Thymus (tissue), 11 donors: ENCODE results near the gene CCSER1. TPM values are rescaled to one million over a fixed set of nuclear protein-coding genes. Genes with fewer than 3 reads are reported as not detected.

Experiments
- DNase-seq, 9 donors: peaks; one replicate each; pipeline ENCODE4 v3.0.0-alpha.2; 2013; ENCODE audit warnings: low spot score in 9 of 9, low read depth in 6 of 9, missing footprints in 1 of 9
- H3K27ac ChIP-seq, 2 donors: one replicate each; pipeline ENCODE4 v1.5.1; 2013; ENCODE audit warnings: control low read depth in 1 of 2, low read depth in 1 of 2, low read length in 1 of 2, mild to moderate bottlenecking in 1 of 2, moderate library complexity in 1 of 2
- H3K27me3 ChIP-seq, 2 donors: one replicate each; pipeline ENCODE4 v1.5.1; 2013; ENCODE audit warnings: low read length in 1 of 2; ENCODE audit not compliant: control insufficient read depth in 2 of 2, insufficient read depth in 1 of 2
- H3K36me3 ChIP-seq, 2 donors: one replicate each; pipeline ENCODE4 v1.5.1; 2013; ENCODE audit warnings: low read length in 1 of 2, mild to moderate bottlenecking in 1 of 2, moderate library complexity in 1 of 2; ENCODE audit not compliant: control insufficient read depth in 2 of 2, insufficient read depth in 2 of 2
- H3K4me1 ChIP-seq, 2 donors: one replicate each; pipeline ENCODE4 v1.5.1; 2013; ENCODE audit warnings: low read length in 2 of 2; ENCODE audit not compliant: control insufficient read depth in 2 of 2, insufficient read depth in 2 of 2
- H3K4me3 ChIP-seq, 2 donors: one replicate each; pipeline ENCODE4 v1.5.1; 2013; ENCODE audit warnings: low read length in 2 of 2, control low read depth in 1 of 2, mild to moderate bottlenecking in 1 of 2
- H3K9me3 ChIP-seq, 2 donors: one replicate each; pipeline ENCODE4 v1.5.1; 2013; ENCODE audit warnings: low read length in 1 of 2, mild to moderate bottlenecking in 1 of 2; ENCODE audit not compliant: control insufficient read depth in 2 of 2, insufficient read depth in 1 of 2
- WGBS: extraction: QIAGEN DNeasy Blood & Tissue Kit; methylation state at CpG from one replicate; pipeline ENCODE4 v1.1.7; 2013; 5-methylcytosine and 5-hydroxymethylcytosine counted together
- polyA plus RNA-seq: library from polyadenylated mRNA; stranded (reverse); fragments of 200-250 nt; gene quantifications from one replicate; pipeline ENCODE4 v1.2.3, GENCODE V29; 2013
- total RNA-seq: library from RNA; stranded (reverse); fragments of 120-200 nt; gene quantifications from one replicate; pipeline ENCODE4 v1.2.4, GENCODE V29; 2013
- donor health status: healthy.

The CCSER1 gene
- total and polyA plus RNA-seq, 2 donors, result 2.0 to 8.7 TPM

DNA sequence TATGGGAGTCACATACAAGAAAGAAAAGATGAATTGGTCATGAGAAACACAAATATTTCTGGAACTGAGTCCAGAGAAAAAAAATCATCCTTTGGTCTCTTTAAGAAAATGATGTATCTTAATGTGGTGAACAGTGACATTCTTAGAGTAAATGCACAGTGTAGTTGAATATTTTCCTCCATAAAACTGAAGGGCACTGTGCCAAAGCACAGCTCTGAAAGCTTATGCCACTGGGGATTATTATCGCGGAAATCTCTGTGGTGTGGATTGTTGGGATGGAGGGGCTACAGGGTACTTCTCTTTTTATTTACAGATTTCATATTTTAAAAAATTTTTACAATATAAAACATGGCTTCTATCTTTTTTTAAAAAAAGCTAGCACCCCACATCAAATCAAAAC is 908.1 kb downstream of the CCSER1 start:
- Histone ChIP-seq H3K36me3 (no peaks in the 10 kb centered on the region), H3K9me3 (no peaks in the 10 kb centered on the region), H3K4me1 (no peaks in the 10 kb centered on the region), H3K4me3 (no peak overlapping the region), H3K27ac (no peak overlapping the region), H3K27me3 (no peaks in the 10 kb centered on the region)
- no peak for DNase-seq
- 96% methylated on average over 2 of the region's 2 CpGs for WGBS

DNA sequence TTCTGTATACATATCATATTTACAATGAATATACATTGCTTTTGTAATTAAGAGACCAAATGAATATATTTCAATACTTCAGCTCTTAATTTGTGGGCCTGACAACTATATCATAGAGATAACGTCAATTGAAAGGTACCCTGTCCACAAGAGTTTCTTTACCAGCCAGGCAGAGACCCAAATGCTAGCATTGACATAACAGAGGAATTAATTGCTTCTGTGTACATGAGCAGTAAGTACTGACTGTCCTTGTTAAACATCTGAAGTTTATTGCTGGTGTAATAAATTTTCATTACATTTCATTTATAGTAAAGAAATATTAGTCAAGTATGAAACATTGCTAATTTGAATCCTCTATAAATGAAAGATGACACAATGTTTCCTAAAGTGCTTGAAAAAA is 910.8 kb downstream of the CCSER1 start:
- Histone ChIP-seq H3K27ac (no peak overlapping the region), H3K9me3 (no peaks in the 10 kb centered on the region), H3K4me1 (no peaks in the 10 kb centered on the region), H3K27me3 (no peaks in the 10 kb centered on the region), H3K4me3 (no peak overlapping the region), H3K36me3 (no peaks in the 10 kb centered on the region)
- DNase-seq, result no peak
- WGBS, result 81% methylated on average over 1 of the region's 1 CpG

DNA sequence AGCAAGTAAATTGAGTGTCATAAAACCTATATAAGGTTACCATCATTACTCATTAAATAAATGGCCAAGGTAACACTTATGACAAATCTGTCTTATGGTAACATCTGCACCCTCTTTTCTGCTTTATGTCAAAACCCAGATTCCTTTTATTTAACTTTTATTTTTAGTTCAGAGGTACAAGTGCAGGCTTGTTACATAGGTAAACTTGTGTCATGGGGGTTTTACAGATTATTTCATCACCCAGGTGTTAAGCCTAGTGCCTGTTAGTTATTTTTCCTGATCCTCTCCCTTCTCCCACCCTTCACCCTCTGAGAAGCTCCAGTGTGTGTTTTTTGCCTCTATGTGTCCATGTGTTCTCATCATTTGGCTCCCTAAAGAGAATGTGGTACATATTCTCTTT is 930.7 kb downstream of the CCSER1 start:
- no peak for DNase-seq
- no peaks in the 10 kb centered on the region for H3K36me3 ChIP-seq
- no peak overlapping the region for H3K27ac ChIP-seq
- no peaks in the 10 kb centered on the region for H3K9me3 ChIP-seq
- no peaks in the 10 kb centered on the region for H3K4me1 ChIP-seq
- no peak overlapping the region for H3K4me3 ChIP-seq
- no peaks in the 10 kb centered on the region for H3K27me3 ChIP-seq

DNA sequence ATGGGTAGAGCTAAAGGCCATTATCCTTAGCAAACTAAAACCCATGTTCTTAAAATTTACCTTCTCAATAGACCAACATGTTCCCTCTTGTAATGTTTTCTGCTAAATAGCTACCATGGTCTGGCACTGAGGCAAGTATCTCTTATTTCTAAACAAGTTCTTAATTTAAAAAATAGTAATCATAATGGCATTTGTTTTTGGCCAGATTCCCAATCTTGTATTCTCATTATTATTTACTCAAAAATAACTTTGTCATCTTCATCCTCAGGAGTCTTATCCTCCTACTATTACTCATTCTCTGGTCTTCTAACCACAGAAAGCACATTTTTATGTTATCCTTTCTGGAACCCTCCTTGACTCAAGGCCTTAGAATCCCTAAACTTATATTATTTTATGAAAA is 931.2 kb downstream of the CCSER1 start:
- no peak overlapping the region for H3K4me3 ChIP-seq
- no peaks in the 10 kb centered on the region for H3K4me1 ChIP-seq
- H3K27ac ChIP-seq, result no peak overlapping the region
- no peaks in the 10 kb centered on the region for H3K27me3 ChIP-seq
- no peaks in the 10 kb centered on the region for H3K36me3 ChIP-seq
- H3K9me3 ChIP-seq, result no peaks in the 10 kb centered on the region
- no peak for DNase-seq

DNA sequence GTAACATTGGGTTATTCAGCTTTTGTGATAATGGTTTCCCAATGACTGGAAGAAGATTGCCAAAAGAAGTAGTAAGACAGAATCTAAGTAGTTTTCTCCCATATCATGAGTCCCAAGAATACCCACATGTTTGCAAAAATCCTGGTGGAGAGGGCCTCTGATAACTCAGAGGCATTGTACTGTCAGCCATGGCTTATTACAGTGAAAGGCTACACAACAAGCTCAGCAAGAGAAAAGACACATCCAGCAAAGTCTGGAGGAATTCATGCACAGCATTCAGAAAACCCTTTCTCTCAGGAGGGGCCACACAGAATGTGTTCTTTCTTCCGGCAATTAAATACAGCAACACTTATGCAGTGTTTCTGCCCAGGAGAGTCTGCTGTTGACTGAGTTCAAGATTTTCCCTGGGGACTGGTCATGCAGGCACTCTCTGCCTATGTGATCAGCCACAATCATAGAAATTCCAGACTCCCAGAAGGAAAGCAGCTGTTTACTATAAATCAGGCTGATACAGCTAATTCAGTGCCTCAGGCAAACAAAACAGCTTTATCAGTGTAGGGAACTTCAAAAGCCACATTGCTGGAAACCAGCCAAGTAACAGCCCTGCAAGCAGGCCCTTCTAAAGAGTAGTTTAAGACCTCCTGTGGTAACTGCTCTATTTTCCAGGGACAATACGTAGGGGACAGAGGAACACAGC is 937.1 kb downstream of the CCSER1 start:
- Histone ChIP-seq H3K4me1 (no peaks in the 10 kb centered on the region), H3K4me3 (no peak overlapping the region), H3K27ac (no peak overlapping the region), H3K36me3 (no peaks in the 10 kb centered on the region), H3K9me3 (no peaks in the 10 kb centered on the region), H3K27me3 (no peaks in the 10 kb centered on the region)
- DNase-seq, result no peak
- 66% methylated on average over 2 of the region's 2 CpGs for WGBS

DNA sequence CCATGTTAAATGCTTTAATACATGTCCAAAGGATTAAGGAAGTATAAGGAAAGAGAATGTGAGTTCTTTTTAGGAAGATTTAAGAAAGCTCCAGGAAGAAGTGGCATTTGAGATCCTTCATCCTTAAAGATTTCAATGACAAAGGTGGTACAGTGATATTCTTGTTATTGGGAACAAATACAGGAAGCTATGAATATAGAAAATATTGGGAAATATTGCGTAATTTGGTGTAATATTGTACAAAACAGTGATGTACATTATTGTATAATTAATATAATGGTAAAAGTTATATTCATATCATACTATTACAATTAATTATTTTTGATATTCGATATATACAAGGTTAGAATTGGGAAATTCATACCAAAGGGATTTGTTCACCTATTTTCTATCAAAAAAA is 937.9 kb downstream of the CCSER1 start:
- Histone ChIP-seq H3K4me3 (no peak overlapping the region), H3K9me3 (no peaks in the 10 kb centered on the region), H3K36me3 (no peaks in the 10 kb centered on the region), H3K4me1 (no peaks in the 10 kb centered on the region), H3K27me3 (no peaks in the 10 kb centered on the region), H3K27ac (no peak overlapping the region)
- DNase-seq, result no peak
- WGBS, result 91% methylated on average over 2 of the region's 2 CpGs

DNA sequence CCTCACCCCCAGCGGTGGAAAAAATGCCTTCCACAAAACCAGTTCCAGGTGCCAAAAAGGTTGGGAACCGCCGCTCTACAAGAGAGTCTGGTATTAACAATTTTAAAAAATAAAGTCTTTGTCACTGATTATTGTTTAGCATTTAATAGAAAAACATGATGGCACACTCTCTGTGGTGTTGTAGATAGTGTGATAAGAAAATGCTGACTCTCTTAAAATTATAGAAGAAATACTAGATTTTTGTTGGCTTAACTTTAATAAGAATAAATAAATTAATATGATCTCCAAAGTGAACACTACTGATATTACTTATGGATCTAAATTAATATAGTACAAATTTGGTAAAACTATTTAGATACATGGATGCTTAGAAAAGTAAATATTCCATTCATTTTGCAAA is 943.5 kb downstream of the CCSER1 start:
- H3K36me3 ChIP-seq, result no peaks in the 10 kb centered on the region
- WGBS, result 96% methylated on average over 3 of the region's 3 CpGs
- H3K4me1 ChIP-seq, result no peaks in the 10 kb centered on the region
- no peak overlapping the region for H3K4me3 ChIP-seq
- no peaks in the 10 kb centered on the region for H3K9me3 ChIP-seq
- DNase-seq, result no peak
- H3K27me3 ChIP-seq, result no peaks in the 10 kb centered on the region
- H3K27ac ChIP-seq, result no peak overlapping the region

DNA sequence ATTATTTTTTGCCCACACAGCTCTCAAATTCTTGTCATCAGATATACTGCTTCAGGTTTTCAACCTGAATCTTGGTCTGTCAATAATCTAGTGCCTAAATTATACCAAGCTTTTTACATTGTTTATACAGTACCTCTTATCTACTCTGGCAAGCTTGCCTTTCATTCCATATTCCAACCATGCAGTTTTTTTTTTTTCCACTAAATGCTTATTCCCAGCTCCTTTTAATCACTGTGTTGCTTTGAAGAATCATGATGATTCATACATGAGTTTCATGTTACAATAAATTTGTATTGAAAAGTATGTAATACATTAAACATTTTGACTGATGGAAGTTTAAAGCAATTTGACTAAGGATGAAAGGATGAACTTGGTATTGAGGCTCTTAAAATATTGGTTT is 949.0 kb downstream of the CCSER1 start:
- H3K4me3 ChIP-seq, result no peak overlapping the region
- H3K36me3 ChIP-seq, result no peaks in the 10 kb centered on the region
- no peaks in the 10 kb centered on the region for H3K27me3 ChIP-seq

DNA sequence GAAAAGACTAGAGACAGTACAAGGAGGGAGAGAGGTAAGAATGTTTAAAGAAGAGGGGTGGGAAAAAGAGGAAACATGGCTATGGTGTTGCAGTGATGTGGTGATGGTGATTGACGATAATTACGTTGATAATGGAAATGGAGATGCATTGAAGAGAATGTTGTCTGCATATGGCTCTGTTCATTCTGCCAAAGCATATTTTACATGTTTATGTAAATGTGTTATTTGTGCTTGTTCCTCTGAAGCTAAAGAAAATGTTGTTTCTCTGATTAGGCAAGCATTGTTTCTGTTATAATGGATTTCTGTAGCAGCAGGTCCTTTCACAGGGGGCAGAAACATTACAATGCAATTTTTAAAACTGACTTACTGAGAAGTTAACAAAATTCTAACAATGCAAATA is 958.8 kb downstream of the CCSER1 start:
- Histone ChIP-seq H3K4me1 (no peaks in the 10 kb centered on the region), H3K36me3 (no peaks in the 10 kb centered on the region), H3K4me3 (no peak overlapping the region), H3K9me3 (no peaks in the 10 kb centered on the region), H3K27me3 (no peaks in the 10 kb centered on the region), H3K27ac (no peak overlapping the region)
- 92% methylated on average over 2 of the region's 2 CpGs for WGBS
- DNase-seq, result no peak

More for the DNA sequence above, 949.0 kb downstream of the CCSER1 start:
- H3K27ac ChIP-seq, result no peak overlapping the region
- H3K4me1 ChIP-seq, result no peaks in the 10 kb centered on the region
- peaks cover 0 to 7% of the 10 kb centered on the region in 2 donors for H3K9me3 ChIP-seq
- no peak for DNase-seq

DNA sequence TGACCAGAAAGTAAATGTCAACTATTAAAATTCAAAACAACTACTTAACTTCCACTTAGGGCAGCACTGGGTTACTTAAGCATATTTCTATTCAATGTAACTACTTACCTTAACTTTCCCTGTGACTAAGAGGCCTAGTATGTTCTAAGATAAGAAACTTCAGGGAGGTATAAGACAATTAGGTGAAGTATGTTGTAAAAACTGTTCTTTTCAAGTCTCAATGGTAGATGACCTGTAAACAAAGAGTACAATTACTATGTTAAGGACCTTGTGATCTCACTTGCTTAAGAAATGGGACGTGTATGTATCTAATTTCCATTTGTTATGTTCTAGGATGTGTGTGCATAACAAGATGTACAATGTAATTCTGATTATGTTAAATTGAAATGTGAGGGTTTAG is 960.5 kb downstream of the CCSER1 start:
- Histone ChIP-seq H3K9me3 (no peaks in the 10 kb centered on the region), H3K36me3 (no peaks in the 10 kb centered on the region), H3K4me1 (no peaks in the 10 kb centered on the region), H3K27me3 (no peaks in the 10 kb centered on the region), H3K27ac (no peak overlapping the region), H3K4me3 (no peak overlapping the region)
- no peak for DNase-seq
- 90% methylated on average over 1 of the region's 1 CpG for WGBS
